HepG2 (cell line): ENCODE data around the gene CNTD1. TPM values are rescaled to one million over a fixed set of nuclear protein-coding genes. Genes with fewer than 3 reads are reported as not detected.

Experiments used
- AGO2 ChIP-seq: fragments of 200-400 bp; formaldehyde crosslinking; optimal IDR thresholded peaks from 2 replicates; pipeline ENCODE3; 2017; ENCODE audit warnings: mild to moderate bottlenecking, low read depth, low read length, moderate library complexity
- JUND ChIP-seq: sonication (generic); formaldehyde crosslinking; IDR thresholded peaks from 2 replicates; pipeline ENCODE4 v1.8.0; 2022; ENCODE audit warnings: mild to moderate bottlenecking, missing genetic modification reagents
- MTA1 ChIP-seq: sonication (generic); formaldehyde crosslinking; IDR thresholded peaks from 2 replicates; pipeline ENCODE4 v1.4.0; 2020; ENCODE audit warnings: missing genetic modification reagents, mild to moderate bottlenecking, borderline replicate concordance
- ZFX ChIP-seq: sonication (generic); formaldehyde crosslinking; IDR thresholded peaks from 2 replicates; pipeline ENCODE4 v1.4.0; 2020; ENCODE audit warnings: mild to moderate bottlenecking, low read depth, missing genetic modification reagents, moderate library complexity
- ZNF451 ChIP-seq: sonication (generic); formaldehyde crosslinking; IDR thresholded peaks from 2 replicates; pipeline ENCODE4 v1.5.0; 2020; ENCODE audit warnings: mild to moderate bottlenecking, missing genetic modification reagents
- ZNF652 ChIP-seq: IDR thresholded peaks from 2 replicates; pipeline ENCODE4 v1.6.1; 2016; ENCODE audit warnings: low read depth, borderline replicate concordance
- ZNF839 ChIP-seq: sonication (generic); formaldehyde crosslinking; IDR thresholded peaks from 2 replicates; pipeline ENCODE4 v1.4.0; 2020; ENCODE audit warnings: missing genetic modification reagents, mild to moderate bottlenecking, borderline replicate concordance
- polyA plus RNA-seq, 8 experiments: library from polyadenylated mRNA; depleted of rRNA in 3 of 8; stranded (reverse) in 7 of 8; unstranded in 1 of 8; fragments of >200 nt; fragmentation: Illumina TruSeq in 4 of 8; extraction: Trizol in 4 of 8; gene quantifications; 2 replicates each; pipeline versions ENCODE4 v1.2.1 to v1.2.3, GENCODE V29; 2011 to 2016; ENCODE audit warnings: low read depth in 4 of 8, missing spikeins in 1 of 8, mixed read lengths in 1 of 8; ENCODE audit not compliant: insufficient read depth in 1 of 8
- total RNA-seq, 5 experiments: library from RNA; depleted of rRNA; stranded (reverse); fragments of >200 nt; fragmentation: Illumina TruSeq; extraction: Trizol; gene quantifications; 2 replicates each; pipeline ENCODE4 v1.2.3, GENCODE V29; 2016; ENCODE audit warnings: low read depth in 1 of 5
- TF ChIP-seq, protein P1 (sequence below): sonication (generic); formaldehyde crosslinking; IDR thresholded peaks from 2 replicates; pipeline ENCODE4 v1.5.1; 2020; ENCODE audit warnings: mild to moderate bottlenecking, missing genetic modification reagents, moderate library complexity
- TF ChIP-seq, protein P2 (sequence below): sonication (generic); formaldehyde crosslinking; IDR thresholded peaks from 2 replicates; pipeline ENCODE4 v1.4.0; 2020; ENCODE audit warnings: missing genetic modification reagents, borderline replicate concordance
- TF ChIP-seq, protein P3 (sequence below): IDR thresholded peaks from 2 replicates; pipeline ENCODE4 v1.6.1; 2016; ENCODE audit warnings: missing compliant biosample characterization, missing genetic modification reagents, borderline replicate concordance
- TF ChIP-seq, protein P4 (sequence below): sonication (generic); formaldehyde crosslinking; conservative IDR thresholded peaks from 2 replicates; pipeline ENCODE4 v1.4.0; 2020; ENCODE audit warnings: missing genetic modification reagents
- TF ChIP-seq, protein P5 (sequence below): IDR thresholded peaks from 2 replicates; pipeline ENCODE4 v1.6.1; 2012; ENCODE audit warnings: low read length, improper control_type of control experiment
- TF ChIP-seq, protein P6 (sequence below): sonication (generic); formaldehyde crosslinking; IDR thresholded peaks from 2 replicates; pipeline ENCODE4 v1.4.0; 2020; ENCODE audit warnings: missing genetic modification reagents

CNTD1 gene
- total and polyA plus RNA-seq, 2 of the 13 experiments (the other 11 are each of a cell fraction or from before 2014, with no cell fraction given): 0.11 to 0.15 TPM

DNA sequence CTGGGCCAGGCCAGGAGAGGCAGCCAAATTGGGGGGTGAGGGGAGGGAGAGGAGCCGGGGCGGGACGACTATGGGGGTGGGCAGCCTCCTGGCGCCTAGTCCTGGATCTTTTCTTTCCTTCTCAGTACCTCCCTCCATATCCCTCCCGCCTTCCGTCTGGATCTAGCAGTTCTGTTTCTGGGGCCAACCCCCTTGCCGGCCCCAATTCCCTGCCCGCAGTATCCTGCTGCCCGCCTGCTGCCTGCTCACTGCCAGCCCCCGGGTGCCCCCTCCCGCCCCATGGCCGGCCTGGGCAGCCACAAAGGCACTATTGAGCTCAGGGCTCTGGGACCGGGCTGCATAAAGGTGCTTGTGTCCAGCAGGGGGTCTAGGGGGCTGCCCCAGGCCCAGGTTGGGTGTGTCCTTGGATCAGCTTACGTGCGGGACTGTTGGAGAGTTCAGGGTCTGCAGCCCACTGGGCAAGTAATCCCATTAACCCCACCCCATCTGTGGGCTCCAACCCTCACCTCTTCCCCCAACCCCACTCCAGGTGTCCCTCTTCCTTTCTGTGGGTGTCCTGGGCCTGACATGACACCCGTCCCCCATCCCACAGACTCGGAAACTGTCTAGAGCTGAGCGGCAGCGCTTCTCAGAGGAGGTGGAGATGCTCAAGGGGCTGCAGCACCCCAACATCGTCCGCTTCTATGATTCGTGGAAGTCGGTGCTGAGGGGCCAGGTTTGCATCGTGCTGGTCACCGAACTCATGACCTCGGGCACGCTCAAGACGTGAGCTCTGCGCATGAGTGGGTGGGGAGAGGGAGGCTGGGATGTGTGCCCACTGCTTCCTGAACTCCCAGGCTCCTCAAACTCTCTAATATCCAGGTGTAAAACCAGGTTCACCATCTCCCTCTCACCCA, 16.2 kb upstream of the CNTD1 start (continued):
- TF ChIP-seq, protein P1, sequence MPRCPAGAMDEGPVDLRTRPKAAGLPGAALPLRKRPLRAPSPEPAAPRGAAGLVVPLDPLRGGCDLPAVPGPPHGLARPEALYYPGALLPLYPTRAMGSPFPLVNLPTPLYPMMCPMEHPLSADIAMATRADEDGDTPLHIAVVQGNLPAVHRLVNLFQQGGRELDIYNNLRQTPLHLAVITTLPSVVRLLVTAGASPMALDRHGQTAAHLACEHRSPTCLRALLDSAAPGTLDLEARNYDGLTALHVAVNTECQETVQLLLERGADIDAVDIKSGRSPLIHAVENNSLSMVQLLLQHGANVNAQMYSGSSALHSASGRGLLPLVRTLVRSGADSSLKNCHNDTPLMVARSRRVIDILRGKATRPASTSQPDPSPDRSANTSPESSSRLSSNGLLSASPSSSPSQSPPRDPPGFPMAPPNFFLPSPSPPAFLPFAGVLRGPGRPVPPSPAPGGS (CRISPR knock-in tag): 0 out of 2 replicates have a peak, but pooled peaks have one; percentile 23
- TF ChIP-seq, protein P2, sequence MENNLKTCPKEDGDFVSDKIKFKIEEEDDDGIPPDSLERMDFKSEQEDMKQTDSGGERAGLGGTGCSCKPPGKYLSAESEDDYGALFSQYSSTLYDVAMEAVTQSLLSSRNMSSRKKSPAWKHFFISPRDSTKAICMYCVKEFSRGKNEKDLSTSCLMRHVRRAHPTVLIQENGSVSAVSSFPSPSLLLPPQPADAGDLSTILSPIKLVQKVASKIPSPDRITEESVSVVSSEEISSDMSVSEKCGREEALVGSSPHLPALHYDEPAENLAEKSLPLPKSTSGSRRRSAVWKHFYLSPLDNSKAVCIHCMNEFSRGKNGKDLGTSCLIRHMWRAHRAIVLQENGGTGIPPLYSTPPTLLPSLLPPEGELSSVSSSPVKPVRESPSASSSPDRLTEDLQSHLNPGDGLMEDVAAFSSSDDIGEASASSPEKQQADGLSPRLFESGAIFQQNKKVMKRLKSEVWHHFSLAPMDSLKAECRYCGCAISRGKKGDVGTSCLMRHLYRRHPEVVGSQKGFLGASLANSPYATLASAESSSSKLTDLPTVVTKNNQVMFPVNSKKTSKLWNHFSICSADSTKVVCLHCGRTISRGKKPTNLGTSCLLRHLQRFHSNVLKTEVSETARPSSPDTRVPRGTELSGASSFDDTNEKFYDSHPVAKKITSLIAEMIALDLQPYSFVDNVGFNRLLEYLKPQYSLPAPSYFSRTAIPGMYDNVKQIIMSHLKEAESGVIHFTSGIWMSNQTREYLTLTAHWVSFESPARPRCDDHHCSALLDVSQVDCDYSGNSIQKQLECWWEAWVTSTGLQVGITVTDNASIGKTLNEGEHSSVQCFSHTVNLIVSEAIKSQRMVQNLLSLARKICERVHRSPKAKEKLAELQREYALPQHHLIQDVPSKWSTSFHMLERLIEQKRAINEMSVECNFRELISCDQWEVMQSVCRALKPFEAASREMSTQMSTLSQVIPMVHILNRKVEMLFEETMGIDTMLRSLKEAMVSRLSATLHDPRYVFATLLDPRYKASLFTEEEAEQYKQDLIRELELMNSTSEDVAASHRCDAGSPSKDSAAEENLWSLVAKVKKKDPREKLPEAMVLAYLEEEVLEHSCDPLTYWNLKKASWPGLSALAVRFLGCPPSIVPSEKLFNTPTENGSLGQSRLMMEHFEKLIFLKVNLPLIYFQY (CRISPR knock-in tag): no peak
- TF ChIP-seq, protein P3, sequence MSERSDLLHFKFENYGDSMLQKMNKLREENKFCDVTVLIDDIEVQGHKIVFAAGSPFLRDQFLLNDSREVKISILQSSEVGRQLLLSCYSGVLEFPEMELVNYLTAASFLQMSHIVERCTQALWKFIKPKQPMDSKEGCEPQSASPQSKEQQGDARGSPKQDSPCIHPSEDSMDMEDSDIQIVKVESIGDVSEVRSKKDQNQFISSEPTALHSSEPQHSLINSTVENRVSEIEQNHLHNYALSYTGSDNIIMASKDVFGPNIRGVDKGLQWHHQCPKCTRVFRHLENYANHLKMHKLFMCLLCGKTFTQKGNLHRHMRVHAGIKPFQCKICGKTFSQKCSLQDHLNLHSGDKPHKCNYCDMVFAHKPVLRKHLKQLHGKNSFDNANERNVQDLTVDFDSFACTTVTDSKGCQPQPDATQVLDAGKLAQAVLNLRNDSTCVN (CRISPR knock-in tag): no peak
- TF ChIP-seq AGO2 (peak; percentile 78), MTA1 (CRISPR knock-in tag) (no peak), ZNF839 (CRISPR knock-in tag) (no peak), ZNF451 (CRISPR knock-in tag) (no peak), ZNF652 (CRISPR knock-in tag) (no peak), JUND (CRISPR knock-in tag) (no peak), ZFX (0 out of 2 replicates have a peak, but pooled peaks have one; percentile 28)
- TF ChIP-seq, protein P4, sequence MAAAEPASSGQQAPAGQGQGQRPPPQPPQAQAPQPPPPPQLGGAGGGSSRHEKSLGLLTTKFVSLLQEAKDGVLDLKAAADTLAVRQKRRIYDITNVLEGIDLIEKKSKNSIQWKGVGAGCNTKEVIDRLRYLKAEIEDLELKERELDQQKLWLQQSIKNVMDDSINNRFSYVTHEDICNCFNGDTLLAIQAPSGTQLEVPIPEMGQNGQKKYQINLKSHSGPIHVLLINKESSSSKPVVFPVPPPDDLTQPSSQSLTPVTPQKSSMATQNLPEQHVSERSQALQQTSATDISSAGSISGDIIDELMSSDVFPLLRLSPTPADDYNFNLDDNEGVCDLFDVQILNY (CRISPR knock-in tag): no peak
- TF ChIP-seq, protein P5, sequence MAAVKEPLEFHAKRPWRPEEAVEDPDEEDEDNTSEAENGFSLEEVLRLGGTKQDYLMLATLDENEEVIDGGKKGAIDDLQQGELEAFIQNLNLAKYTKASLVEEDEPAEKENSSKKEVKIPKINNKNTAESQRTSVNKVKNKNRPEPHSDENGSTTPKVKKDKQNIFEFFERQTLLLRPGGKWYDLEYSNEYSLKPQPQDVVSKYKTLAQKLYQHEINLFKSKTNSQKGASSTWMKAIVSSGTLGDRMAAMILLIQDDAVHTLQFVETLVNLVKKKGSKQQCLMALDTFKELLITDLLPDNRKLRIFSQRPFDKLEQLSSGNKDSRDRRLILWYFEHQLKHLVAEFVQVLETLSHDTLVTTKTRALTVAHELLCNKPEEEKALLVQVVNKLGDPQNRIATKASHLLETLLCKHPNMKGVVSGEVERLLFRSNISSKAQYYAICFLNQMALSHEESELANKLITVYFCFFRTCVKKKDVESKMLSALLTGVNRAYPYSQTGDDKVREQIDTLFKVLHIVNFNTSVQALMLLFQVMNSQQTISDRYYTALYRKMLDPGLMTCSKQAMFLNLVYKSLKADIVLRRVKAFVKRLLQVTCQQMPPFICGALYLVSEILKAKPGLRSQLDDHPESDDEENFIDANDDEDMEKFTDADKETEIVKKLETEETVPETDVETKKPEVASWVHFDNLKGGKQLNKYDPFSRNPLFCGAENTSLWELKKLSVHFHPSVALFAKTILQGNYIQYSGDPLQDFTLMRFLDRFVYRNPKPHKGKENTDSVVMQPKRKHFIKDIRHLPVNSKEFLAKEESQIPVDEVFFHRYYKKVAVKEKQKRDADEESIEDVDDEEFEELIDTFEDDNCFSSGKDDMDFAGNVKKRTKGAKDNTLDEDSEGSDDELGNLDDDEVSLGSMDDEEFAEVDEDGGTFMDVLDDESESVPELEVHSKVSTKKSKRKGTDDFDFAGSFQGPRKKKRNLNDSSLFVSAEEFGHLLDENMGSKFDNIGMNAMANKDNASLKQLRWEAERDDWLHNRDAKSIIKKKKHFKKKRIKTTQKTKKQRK: no peak
- TF ChIP-seq, protein P6, sequence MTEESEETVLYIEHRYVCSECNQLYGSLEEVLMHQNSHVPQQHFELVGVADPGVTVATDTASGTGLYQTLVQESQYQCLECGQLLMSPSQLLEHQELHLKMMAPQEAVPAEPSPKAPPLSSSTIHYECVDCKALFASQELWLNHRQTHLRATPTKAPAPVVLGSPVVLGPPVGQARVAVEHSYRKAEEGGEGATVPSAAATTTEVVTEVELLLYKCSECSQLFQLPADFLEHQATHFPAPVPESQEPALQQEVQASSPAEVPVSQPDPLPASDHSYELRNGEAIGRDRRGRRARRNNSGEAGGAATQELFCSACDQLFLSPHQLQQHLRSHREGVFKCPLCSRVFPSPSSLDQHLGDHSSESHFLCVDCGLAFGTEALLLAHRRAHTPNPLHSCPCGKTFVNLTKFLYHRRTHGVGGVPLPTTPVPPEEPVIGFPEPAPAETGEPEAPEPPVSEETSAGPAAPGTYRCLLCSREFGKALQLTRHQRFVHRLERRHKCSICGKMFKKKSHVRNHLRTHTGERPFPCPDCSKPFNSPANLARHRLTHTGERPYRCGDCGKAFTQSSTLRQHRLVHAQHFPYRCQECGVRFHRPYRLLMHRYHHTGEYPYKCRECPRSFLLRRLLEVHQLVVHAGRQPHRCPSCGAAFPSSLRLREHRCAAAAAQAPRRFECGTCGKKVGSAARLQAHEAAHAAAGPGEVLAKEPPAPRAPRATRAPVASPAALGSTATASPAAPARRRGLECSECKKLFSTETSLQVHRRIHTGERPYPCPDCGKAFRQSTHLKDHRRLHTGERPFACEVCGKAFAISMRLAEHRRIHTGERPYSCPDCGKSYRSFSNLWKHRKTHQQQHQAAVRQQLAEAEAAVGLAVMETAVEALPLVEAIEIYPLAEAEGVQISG: no peak
